Pancreas (tissue), 10 donors: ENCODE results near the gene LZTS3. TPM values are rescaled to one million over a fixed set of nuclear protein-coding genes. Genes with fewer than 3 reads are reported as not detected.
A peak's percentile ranks its signal among the peaks of the same experiment; 100 is the strongest.

Experiments
- ATAC-seq, 4 donors: fragments of 200-7000 bp; cut with Tn5 transposase; one replicate each; pipeline versions ENCODE4 v1.8.0 to v1.9.1; 2020; ENCODE audit warnings: mild to moderate bottlenecking in 4 of 4, moderate library complexity in 4 of 4
- DNase-seq, 6 donors: peaks; one replicate each; pipeline ENCODE4 v3.0.0-alpha.2; 2020
- FAIRE-seq: peaks from 2 replicates; lab custom pipeline; 2012; peaks lifted over from hg19 to GRCh38; lab: Jason Lieb, UNC
- H3K27ac ChIP-seq, 4 donors: fragments of 200-600 bp; sonication (generic); 1 replicate in 3 of 4; 2 replicates in 1 of 4; pipeline versions ENCODE4 v1.5.0 to v1.8.0; 2020
- H3K27me3 ChIP-seq, 4 donors: fragments of 200-600 bp; one replicate each; pipeline ENCODE4 v1.8.0; 2021
- H3K36me3 ChIP-seq, 3 donors: fragments of 200-600 bp; sonication (generic) in 1 of 3; one replicate each; pipeline versions ENCODE4 v1.5.0 to v1.8.0; 2020 to 2021
- H3K4me1 ChIP-seq, 3 donors: fragments of 200-600 bp; one replicate each; pipeline ENCODE4 v1.8.0; 2021
- H3K4me3 ChIP-seq, 4 donors: fragments of 200-600 bp; sonication (generic) in 2 of 4; one replicate each; pipeline versions ENCODE4 v1.5.0 to v1.8.0; 2020 to 2021
- H3K9me3 ChIP-seq, 4 donors: fragments of 200-600 bp; one replicate each; pipeline ENCODE4 v1.8.0; 2021
- CTCF ChIP-seq, 4 donors: fragments of 200-600 bp; sonication (generic) in 3 of 4; IDR thresholded peaks; one replicate each; pipeline versions ENCODE4 v1.5.0 to v1.8.0; 2021; ENCODE audit warnings: antibody characterized with exemption in 4 of 4
- WGBS, 2 donors: extraction: QIAGEN DNeasy Blood & Tissue Kit; methylation state at CpG; one replicate each; pipeline ENCODE4 v1.1.7; 2013; 5-methylcytosine and 5-hydroxymethylcytosine counted together
- intact Hi-C, 3 donors: fragments of 100-400 bp; cut with DNase I; formaldehyde crosslinking; loops; one replicate each; pipeline versions ENCODE4 v1.11.1 to v1.14.2; 2022
- polyA plus RNA-seq, 2 donors: library from polyadenylated mRNA; stranded (reverse); fragments of 200-250 nt; gene quantifications; one replicate each; pipeline ENCODE4 v1.2.3, GENCODE V29; 2013
- total RNA-seq, 6 donors: library from RNA; stranded (reverse); fragmentation: NEBNext Ultra II Directional in 4 of 6; extraction: Animal tissue kit (Norgen Biotek cat#: 25700) in 4 of 6; gene quantifications; one replicate each; pipeline versions ENCODE4 v1.2.1 to v1.2.4, GENCODE V29; 2021 to 2023
- donor health status: healthy with polysubstance abuse.
- donor health status: DM: no; HTN: no; CAD: no; lungs with moderate emphysema.
- donor health status: DM: no; HTN: no; CAD: no.
- donor health status: control.
- donor health status: control.
- donor health status: Bipolar disorder and iron deficiency.
- donor health status: DM: yes; HTN: yes; CAD: no.
- donor health status: DM: no; HTN: no; CAD: no.
- donor health status: DM: no; HTN: no; CAD: no.
- donor health status: DM: yes; HTN: yes; CAD: no.

LZTS3 gene
- total and polyA plus RNA-seq, 8 donors, result 17.5 to 30.5 (median 18.7) TPM

GRCh38 chr20:3164763-3165410 is 8.5 kb downstream of the LZTS3 start:
- no peaks in the 10 kb centered on the region for H3K9me3 ChIP-seq
- H3K36me3 ChIP-seq, result no peaks in the 10 kb centered on the region
- H3K27me3 ChIP-seq, result no peaks in the 10 kb centered on the region
- TF ChIP-seq CTCF (IDR thresholded peaks at IDR 0.05), result no peak
- FAIRE-seq (no peak), ATAC-seq (no peak), DNase-seq (peak in 2 of 6 donors; percentile 43 to 75)
- H3K27ac ChIP-seq, result no peak overlapping the region
- peaks cover 0 to 9% (median 3%) of the 10 kb centered on the region in 3 donors for H3K4me1 ChIP-seq
- no peak overlapping the region for H3K4me3 ChIP-seq
- 93 to 94% methylated on average over 40 to 41 of the region's 41 CpGs for WGBS, 2 donors
- intact Hi-C loops, result no loop called here

- no peak overlapping the region for H3K27ac ChIP-seq
- peaks cover 0 to 9% (median 3%) of the 10 kb centered on the region in 3 donors for H3K4me1 ChIP-seq
- no peaks in the 10 kb centered on the region for H3K36me3 ChIP-seq
- 89 to 93% methylated on average over 31 to 32 of the region's 32 CpGs for WGBS, 2 donors
- FAIRE-seq (no peak), DNase-seq (no peak), ATAC-seq (no peak)
- TF ChIP-seq CTCF (IDR thresholded peaks at IDR 0.05), result no peak
- H3K4me3 ChIP-seq, result no peak overlapping the region
- no peaks in the 10 kb centered on the region for H3K27me3 ChIP-seq
- no peaks in the 10 kb centered on the region for H3K9me3 ChIP-seq
- intact Hi-C loops, result no loop called here
Measured at GRCh38 chr20:3164043-3164762, 9.1 kb downstream of the LZTS3 start.

GRCh38 chr20:3163099-3164042 is 10.0 kb downstream of the LZTS3 start:
- Histone ChIP-seq H3K27ac (no peak overlapping the region), H3K27me3 (no peaks in the 10 kb centered on the region), H3K4me1 (peaks cover 2 to 10% (median 6%) of the 10 kb centered on the region in 3 donors), H3K36me3 (no peaks in the 10 kb centered on the region), H3K9me3 (no peaks in the 10 kb centered on the region), H3K4me3 (no peak overlapping the region)
- intact Hi-C loops, result no loop called here
- TF ChIP-seq CTCF (IDR thresholded peaks at IDR 0.05), result no peak
- 90% methylated on average over 13 to 14 of the region's 14 CpGs for WGBS, 2 donors
- no peak for DNase-seq
- ATAC-seq, result no peak
- no peak for FAIRE-seq

GRCh38 chr20:3162080-3162611 is 11.2 kb downstream of the LZTS3 start:
- no peaks in the 10 kb centered on the region for H3K27me3 ChIP-seq
- no peak for FAIRE-seq
- intact Hi-C loops, result no loop called here
- peak in 2 of 4 donors; percentile 19 to 26 for ATAC-seq
- H3K4me1 ChIP-seq, result peaks cover 14 to 23% (median 17%) of the 10 kb centered on the region in 3 donors
- H3K4me3 ChIP-seq, result no peak overlapping the region
- no peaks in the 10 kb centered on the region for H3K9me3 ChIP-seq
- no peak for TF ChIP-seq CTCF (IDR thresholded peaks at IDR 0.05)
- peak overlapping the region in 1 of 4 donors; percentile 47 for H3K27ac ChIP-seq
- WGBS, 2 donors, result 28 to 30% methylated on average over 11 of the region's 11 CpGs
- DNase-seq, result peak in 3 of 6 donors; percentile 46 to 79 (median 64)
- H3K36me3 ChIP-seq, result no peaks in the 10 kb centered on the region
